A549 (cell line): ENCODE data around the gene TMEM247. TPM values are rescaled to one million over a fixed set of nuclear protein-coding genes. Genes with fewer than 3 reads are reported as not detected.

Source experiments
- ATAC-seq, 2 experiments: fragments of 200-7000 bp in 1 of 2; fragments of >200 bp in 1 of 2; cut with Nextera tagmentation in 1 of 2; cut with Tn5 transposase in 1 of 2; 3 replicates each; pipeline versions ENCODE4 v1.8.0 to v1.9.1; 2018 to 2020; ENCODE audit warnings: mild to moderate bottlenecking in 1 of 2, moderate library complexity in 1 of 2
- CTCF ChIA-PET: fragments of 300-600 bp; sonication (Branson Sonifier 250); formaldehyde crosslinking; extraction: SDS; loops from one replicate; lab custom pipeline; 2021; ENCODE audit warnings: antibody characterized with exemption, inconsistent platforms; lab: Yijun Ruan, JAX
- POLR2A ChIA-PET: fragments of 350-600 bp; formaldehyde crosslinking; extraction: SDS; loops from one replicate; lab custom pipeline; 2021; ENCODE audit warnings: antibody characterized with exemption, inconsistent platforms; lab: Yijun Ruan, JAX
- DNase-seq, 2 experiments: peaks; one replicate each; pipeline versions ENCODE4 v3.0.0 to v3.0.0-alpha.2; 2011 to 2016; ENCODE audit warnings: low read depth in 1 of 2, low spot score in 1 of 2
- FAIRE-seq: peaks from 2 replicates; lab custom pipeline; 2011; peaks lifted over from hg19 to GRCh38; lab: Jason Lieb, UNC
- H3K27ac ChIP-seq, 2 experiments: fragments of >200 bp; sonication (Bioruptor Twin); formaldehyde crosslinking; 3 replicates each; pipeline ENCODE4 v1.5.1; 2016 to 2017
- H3K4me1 ChIP-seq: fragments of >200 bp; sonication (Bioruptor Twin); formaldehyde crosslinking; 3 replicates; pipeline ENCODE4 v1.6.1; 2016
- H3K4me2 ChIP-seq: fragments of >200 bp; sonication (Bioruptor Twin); formaldehyde crosslinking; 3 replicates; pipeline ENCODE4 v1.6.1; 2016
- H3K4me3 ChIP-seq: fragments of >200 bp; sonication (Bioruptor Twin); formaldehyde crosslinking; 3 replicates; pipeline ENCODE4 v1.5.1; 2016
- H3K9me3 ChIP-seq: fragments of >200 bp; sonication (Bioruptor Twin); formaldehyde crosslinking; 3 replicates; pipeline ENCODE4 v1.6.1; 2016
- CBX2 ChIP-seq: fragments of 200-600 bp; sonication (generic); IDR thresholded peaks from 2 replicates; pipeline ENCODE4 v1.6.1; 2016; ENCODE audit warnings: low read depth, mild to moderate bottlenecking, borderline replicate concordance
- CHD2 ChIP-seq: fragments of 150-350 bp; IDR thresholded peaks from 2 replicates; pipeline ENCODE4 v1.6.1; 2014; ENCODE audit warnings: low read length; ENCODE audit not compliant: partially characterized antibody
- CHD4 ChIP-seq: fragments of 200-600 bp; sonication (generic); IDR thresholded peaks from 2 replicates; pipeline ENCODE4 v1.6.1; 2016; ENCODE audit warnings: antibody characterized with exemption, mild to moderate bottlenecking, borderline replicate concordance
- EHF ChIP-seq: fragments of 250-450 bp; sonication (Bioruptor Pico); IDR thresholded peaks from 2 replicates; pipeline ENCODE4 v1.5.0; 2020; ENCODE audit warnings: mild to moderate bottlenecking
- EP300 ChIP-seq, 2 experiments: fragments of >200 bp; sonication (Bioruptor Twin); formaldehyde crosslinking; IDR thresholded peaks; 2 replicates in 1 of 2; 3 replicates in 1 of 2; pipeline ENCODE4 v1.6.1; 2016 to 2017
- ESRRA ChIP-seq: fragments of 150-350 bp; IDR thresholded peaks from 2 replicates; pipeline ENCODE4 v1.6.1; 2014; ENCODE audit warnings: mild to moderate bottlenecking, low read length, borderline replicate concordance
- FOSB ChIP-seq: fragments of 250-450 bp; sonication (Bioruptor Pico); IDR thresholded peaks from 2 replicates; pipeline ENCODE4 v1.5.0; 2020; ENCODE audit warnings: mild to moderate bottlenecking, moderate library complexity
- FOSL2 ChIP-seq, 2 experiments: fragments of 450-650 bp in 1 of 2; fragments of >200 bp in 1 of 2; sonication (Bioruptor Twin) in 1 of 2; formaldehyde crosslinking; IDR thresholded peaks; 2 replicates each; pipeline versions ENCODE4 v1.5.0 to v1.6.1; 2016 to 2020; ENCODE audit warnings: mild to moderate bottlenecking in 1 of 2, moderate library complexity in 1 of 2
- FOXS1 ChIP-seq: fragments of 250-450 bp; sonication (Bioruptor Pico); IDR thresholded peaks from 2 replicates; pipeline ENCODE4 v1.5.0; 2020; ENCODE audit warnings: mild to moderate bottlenecking, moderate library complexity
- GATA3 ChIP-seq: IDR thresholded peaks from 2 replicates; pipeline ENCODE4 v1.6.1; 2012; ENCODE audit warnings: borderline replicate concordance
- HOXB13 ChIP-seq: fragments of 250-450 bp; sonication (Bioruptor Pico); IDR thresholded peaks from 2 replicates; pipeline ENCODE4 v1.5.0; 2020; ENCODE audit warnings: low read depth, mild to moderate bottlenecking, moderate library complexity
- MAFK ChIP-seq: fragments of 450-650 bp; IDR thresholded peaks from 2 replicates; pipeline ENCODE4 v1.6.1; 2014; ENCODE audit not compliant: partially characterized antibody
- MYC ChIP-seq: IDR thresholded peaks from 2 replicates; pipeline ENCODE4 v1.6.1; 2012; ENCODE audit warnings: mild to moderate bottlenecking, inconsistent platforms, low read length, improper control_type of control experiment, borderline replicate concordance
- NFE2L2 ChIP-seq: fragments of 150-350 bp; conservative IDR thresholded peaks from 2 replicates; pipeline ENCODE4 v1.6.1; 2014; ENCODE audit warnings: low read length
- NPAS2 ChIP-seq: fragments of 250-450 bp; sonication (Bioruptor Pico); IDR thresholded peaks from 2 replicates; pipeline ENCODE4 v1.8.0; 2022; ENCODE audit warnings: mild to moderate bottlenecking, moderate library complexity, borderline replicate concordance
- NR3C1 ChIP-seq: fragments of >200 bp; sonication (Bioruptor Twin); formaldehyde crosslinking; IDR thresholded peaks from 3 replicates; pipeline ENCODE4 v1.6.1; 2017
- PHF8 ChIP-seq: fragments of 200-600 bp; sonication (generic); IDR thresholded peaks from 2 replicates; pipeline ENCODE4 v1.6.1; 2016; ENCODE audit warnings: low read depth, mild to moderate bottlenecking, antibody characterized with exemption, moderate library complexity, borderline replicate concordance
- RAD21 ChIP-seq, 2 experiments: fragments of >200 bp in 1 of 2; sonication (Bioruptor Twin) in 1 of 2; formaldehyde crosslinking in 1 of 2; IDR thresholded peaks in 1 of 2; conservative IDR thresholded peaks in 1 of 2; 2 replicates in 1 of 2; 3 replicates in 1 of 2; pipeline ENCODE4 v1.6.1; 2012 to 2018; ENCODE audit warnings: inconsistent platforms in 1 of 2
- RARB ChIP-seq: fragments of 250-450 bp; sonication (Bioruptor Pico); IDR thresholded peaks from 2 replicates; pipeline ENCODE4 v1.8.0; 2021; ENCODE audit warnings: mild to moderate bottlenecking, moderate library complexity
- RNF2 ChIP-seq: fragments of 200-600 bp; sonication (generic); IDR thresholded peaks from 2 replicates; pipeline ENCODE4 v1.6.1; 2016; ENCODE audit warnings: low read depth, mild to moderate bottlenecking, antibody characterized with exemption, moderate library complexity, borderline replicate concordance
- ZC3H11A ChIP-seq: fragments of 450-650 bp; IDR thresholded peaks from 2 replicates; pipeline ENCODE4 v1.6.1; 2014; ENCODE audit warnings: antibody characterized with exemption, mild to moderate bottlenecking
- WGBS: methylation state at CpG from one replicate; pipeline ENCODE4 v1.1.6; 2017; ENCODE audit errors: missing lambda C conversion rate; 5-methylcytosine and 5-hydroxymethylcytosine counted together
- polyA plus RNA-seq, 4 experiments: library from polyadenylated mRNA; depleted of rRNA in 3 of 4; stranded (reverse); fragments of >200 nt; fragmentation: RNase III in 1 of 4; extraction: RNeasy Plus Mini Kit Qiagen cat#74134 plus additional on column Dnase treatment in 1 of 4; gene quantifications; 2 replicates in 3 of 4; 3 replicates in 1 of 4; pipeline ENCODE4 v1.2.3, GENCODE V29; 2011 to 2017
- TF ChIP-seq, protein P1 (sequence below): fragments of 250-450 bp; sonication (Bioruptor Pico); IDR thresholded peaks from 2 replicates; pipeline ENCODE4 v1.5.0; 2021; ENCODE audit warnings: mild to moderate bottlenecking, moderate library complexity, borderline replicate concordance
- TF ChIP-seq, protein P2 (sequence below): fragments of 200-600 bp; sonication (generic); IDR thresholded peaks from 2 replicates; pipeline ENCODE4 v1.6.1; 2016; ENCODE audit warnings: antibody characterized with exemption, mild to moderate bottlenecking, moderate library complexity
- TF ChIP-seq, protein P3 (sequence below): fragments of 450-650 bp; IDR thresholded peaks from 2 replicates; pipeline ENCODE4 v1.6.1; 2014; ENCODE audit warnings: antibody characterized with exemption

Gene TMEM247
- polyA plus RNA-seq, 2 of the 4 experiments (the other 2 are of a cell fraction): not detected

DNA sequence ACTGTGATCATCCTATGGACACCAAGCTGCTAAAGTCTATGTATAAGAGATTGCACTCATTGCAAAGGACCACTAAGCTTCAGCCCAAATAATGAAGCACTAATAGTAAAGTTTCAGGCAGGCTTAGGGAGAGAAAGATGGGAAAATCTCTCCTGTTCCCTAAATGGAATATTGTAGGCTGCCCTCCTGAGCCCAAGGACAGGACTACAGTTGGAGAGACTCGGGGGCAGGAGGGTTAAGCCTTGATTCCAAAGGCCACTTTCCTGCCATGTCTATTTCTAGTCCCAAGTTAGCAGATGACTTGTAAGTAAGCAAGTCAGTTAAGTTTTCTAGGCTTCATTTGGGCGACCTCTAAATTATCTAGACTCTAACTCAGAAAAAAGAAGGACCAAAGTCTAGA lies 9.0 kb downstream of the TMEM247 start:
- ATAC-seq: peak; percentile 61 to 67; a peak in 4 of 6 replicates
- no peak for DNase-seq
- FAIRE-seq: peak; percentile 54
- Histone ChIP-seq H3K27ac (peak overlapping the region in 1 of 2 experiments; percentile 48; a peak in 3 of 6 replicates), H3K4me2 (peak overlapping the region; percentile 37), H3K4me1 (peaks cover 15% of the 10 kb centered on the region), H3K4me3 (no peak overlapping the region), H3K9me3 (no peaks in the 10 kb centered on the region)
- ChIA-PET CTCF (interaction anchor here (0.9 to 1.3 kb wide), 2 partner anchors 9 to 50 kb away, joined by 3 read pairs; no protein-coding TSS in a partner anchor), POLR2A (no interaction called here)
- 53% methylated on average over 2 of the region's 2 CpGs for WGBS
- TF ChIP-seq PHF8 (no peak), FOXS1 (no peak), RNF2 (no peak), MYC (no peak), EHF (no peak), CBX2 (no peak), GATA3 (no peak), CHD4 (no peak), HOXB13 (CRISPR knock-in tag) (no peak), EP300 (IDR thresholded peaks at IDR 0.05) (no peak), MAFK (no peak)
- TF ChIP-seq, protein P1, sequence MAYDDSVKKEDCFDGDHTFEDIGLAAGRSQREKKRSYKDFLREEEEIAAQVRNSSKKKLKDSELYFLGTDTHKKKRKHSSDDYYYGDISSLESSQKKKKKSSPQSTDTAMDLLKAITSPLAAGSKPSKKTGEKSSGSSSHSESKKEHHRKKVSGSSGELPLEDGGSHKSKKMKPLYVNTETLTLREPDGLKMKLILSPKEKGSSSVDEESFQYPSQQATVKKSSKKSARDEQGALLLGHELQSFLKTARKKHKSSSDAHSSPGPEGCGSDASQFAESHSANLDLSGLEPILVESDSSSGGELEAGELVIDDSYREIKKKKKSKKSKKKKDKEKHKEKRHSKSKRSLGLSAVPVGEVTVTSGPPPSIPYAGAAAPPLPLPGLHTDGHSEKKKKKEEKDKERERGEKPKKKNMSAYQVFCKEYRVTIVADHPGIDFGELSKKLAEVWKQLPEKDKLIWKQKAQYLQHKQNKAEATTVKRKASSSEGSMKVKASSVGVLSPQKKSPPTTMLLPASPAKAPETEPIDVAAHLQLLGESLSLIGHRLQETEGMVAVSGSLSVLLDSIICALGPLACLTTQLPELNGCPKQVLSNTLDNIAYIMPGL (CRISPR knock-in tag): no peak

DNA sequence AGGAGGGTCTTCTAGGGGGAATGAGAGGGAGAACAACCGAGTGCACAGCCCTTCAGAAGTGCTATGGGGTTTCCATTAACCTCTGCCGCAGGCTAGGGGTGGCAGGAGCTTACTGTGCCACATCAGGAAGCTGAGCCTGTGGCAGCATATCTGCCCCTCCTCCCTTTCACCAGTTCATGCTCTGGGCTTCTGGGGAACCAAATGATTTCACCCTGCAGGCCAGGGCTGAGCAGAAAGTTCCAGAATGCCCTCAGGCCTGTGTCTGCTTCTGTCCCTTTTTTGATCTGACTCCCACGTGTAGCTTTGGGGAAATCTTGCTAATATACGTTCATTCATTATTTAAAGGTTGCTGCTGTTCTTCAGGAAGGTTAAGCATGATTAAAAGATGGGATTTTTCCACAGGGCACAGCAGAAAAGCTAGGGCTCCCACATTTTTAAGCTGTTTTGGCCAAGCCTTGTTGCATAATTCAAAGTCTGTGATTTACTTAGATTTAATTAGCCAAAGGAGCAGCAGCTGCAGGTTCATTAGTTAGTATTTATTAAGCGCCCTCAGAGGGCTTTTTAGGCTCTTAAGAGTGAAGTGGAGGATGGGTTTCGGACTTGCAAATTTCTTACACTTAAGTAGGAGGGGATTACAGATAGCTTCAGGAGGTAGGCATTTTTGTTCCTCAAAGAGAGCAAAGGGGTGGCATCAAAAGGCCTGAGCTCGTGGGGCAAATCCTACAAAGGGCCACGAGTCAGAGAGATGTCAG lies 10.2 kb downstream of the TMEM247 start:
- peaks cover 22% of the 10 kb centered on the region for H3K4me1 ChIP-seq
- DNase-seq: no peak
- TF ChIP-seq GATA3 (no peak), HOXB13 (CRISPR knock-in tag) (no peak), RARB (no peak), EHF (no peak), NPAS2 (CRISPR knock-in tag) (no peak), NR3C1 (no peak), NFE2L2 (no peak), FOSL2 (IDR thresholded peaks at IDR 0.05) (no peak), FOSL2 (CRISPR knock-in tag; IDR thresholded peaks at IDR 0.05) (no peak)
- no peak overlapping the region for H3K4me3 ChIP-seq
- ChIA-PET POLR2A (interaction anchor here (0.5 kb wide), 1 partner anchor 287 kb away, joined by 8 read pairs; no protein-coding TSS in a partner anchor), CTCF (interaction anchor here (0.6 to 1.3 kb wide), 9 partner anchors 14 to 829 kb away, joined by 3 to 6 read pairs (median 3); no protein-coding TSS in a partner anchor)
- WGBS: 71% methylated on average over 8 of the region's 8 CpGs
- no peaks in the 10 kb centered on the region for H3K9me3 ChIP-seq
- no peak overlapping the region for H3K4me2 ChIP-seq
- ATAC-seq: no peak
- no peak for FAIRE-seq
- H3K27ac ChIP-seq: no peak overlapping the region; a peak in 1 of 6 replicates

DNA sequence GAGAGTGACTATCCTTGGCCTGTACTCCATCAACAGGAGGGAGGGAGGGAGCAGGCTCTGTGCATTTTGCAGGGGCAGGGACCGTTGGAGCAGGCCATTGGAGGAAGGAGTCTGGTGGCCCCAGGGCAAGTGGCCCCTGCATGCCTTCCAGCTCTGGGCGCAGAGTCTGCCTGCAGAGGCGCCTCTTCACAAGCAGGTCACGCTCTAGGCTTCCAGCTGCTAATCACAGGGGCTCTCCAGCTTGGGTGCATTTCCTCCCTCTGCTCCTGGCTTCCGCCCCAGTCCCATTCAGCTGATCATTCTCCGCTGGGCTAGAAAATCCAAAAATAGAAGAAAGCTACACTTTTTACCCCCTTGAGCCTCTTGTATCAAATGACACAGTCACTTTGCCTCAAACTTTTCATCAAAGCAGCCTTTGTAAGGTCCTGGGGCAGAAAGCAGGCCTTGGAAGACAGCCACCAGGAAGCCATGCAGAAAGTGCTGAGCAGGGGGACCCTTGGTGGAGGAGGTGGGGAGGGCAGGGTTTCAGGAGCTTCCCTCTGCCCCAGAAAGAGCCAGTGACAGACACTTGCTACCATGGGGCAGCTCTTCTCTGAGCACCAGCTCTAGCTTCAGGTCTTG lies 11.3 kb downstream of the TMEM247 start:
- ChIA-PET POLR2A (no interaction called here), CTCF (interaction anchor here (0.6 to 1.6 kb wide), 7 partner anchors 28 to 674 kb away, joined by 3 to 6 read pairs (median 4); no protein-coding TSS in a partner anchor)
- Histone ChIP-seq H3K4me2 (no peak overlapping the region), H3K4me1 (peaks cover 22% of the 10 kb centered on the region), H3K9me3 (no peaks in the 10 kb centered on the region), H3K27ac (peak overlapping the region in 1 of 2 experiments; percentile 15; a peak in 1 of 6 replicates), H3K4me3 (no peak overlapping the region)
- no peak for DNase-seq
- whole genome bisulfite sequencing: 79% methylated on average over 5 of the region's 6 CpGs
- no peak for FAIRE-seq
- no peak for ATAC-seq
- TF ChIP-seq FOSB (no peak), ZC3H11A (no peak), NFE2L2 (no peak), RNF2 (no peak), NPAS2 (CRISPR knock-in tag) (no peak), CHD2 (no peak), RAD21 (conservative IDR thresholded peaks at IDR 0.05 in 1 of 2, IDR thresholded peaks at IDR 0.05 in 1 of 2) (no peak), GATA3 (no peak), ESRRA (no peak)
- TF ChIP-seq, protein P2, sequence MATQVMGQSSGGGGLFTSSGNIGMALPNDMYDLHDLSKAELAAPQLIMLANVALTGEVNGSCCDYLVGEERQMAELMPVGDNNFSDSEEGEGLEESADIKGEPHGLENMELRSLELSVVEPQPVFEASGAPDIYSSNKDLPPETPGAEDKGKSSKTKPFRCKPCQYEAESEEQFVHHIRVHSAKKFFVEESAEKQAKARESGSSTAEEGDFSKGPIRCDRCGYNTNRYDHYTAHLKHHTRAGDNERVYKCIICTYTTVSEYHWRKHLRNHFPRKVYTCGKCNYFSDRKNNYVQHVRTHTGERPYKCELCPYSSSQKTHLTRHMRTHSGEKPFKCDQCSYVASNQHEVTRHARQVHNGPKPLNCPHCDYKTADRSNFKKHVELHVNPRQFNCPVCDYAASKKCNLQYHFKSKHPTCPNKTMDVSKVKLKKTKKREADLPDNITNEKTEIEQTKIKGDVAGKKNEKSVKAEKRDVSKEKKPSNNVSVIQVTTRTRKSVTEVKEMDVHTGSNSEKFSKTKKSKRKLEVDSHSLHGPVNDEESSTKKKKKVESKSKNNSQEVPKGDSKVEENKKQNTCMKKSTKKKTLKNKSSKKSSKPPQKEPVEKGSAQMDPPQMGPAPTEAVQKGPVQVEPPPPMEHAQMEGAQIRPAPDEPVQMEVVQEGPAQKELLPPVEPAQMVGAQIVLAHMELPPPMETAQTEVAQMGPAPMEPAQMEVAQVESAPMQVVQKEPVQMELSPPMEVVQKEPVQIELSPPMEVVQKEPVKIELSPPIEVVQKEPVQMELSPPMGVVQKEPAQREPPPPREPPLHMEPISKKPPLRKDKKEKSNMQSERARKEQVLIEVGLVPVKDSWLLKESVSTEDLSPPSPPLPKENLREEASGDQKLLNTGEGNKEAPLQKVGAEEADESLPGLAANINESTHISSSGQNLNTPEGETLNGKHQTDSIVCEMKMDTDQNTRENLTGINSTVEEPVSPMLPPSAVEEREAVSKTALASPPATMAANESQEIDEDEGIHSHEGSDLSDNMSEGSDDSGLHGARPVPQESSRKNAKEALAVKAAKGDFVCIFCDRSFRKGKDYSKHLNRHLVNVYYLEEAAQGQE: no peak
- TF ChIP-seq, protein P3, sequence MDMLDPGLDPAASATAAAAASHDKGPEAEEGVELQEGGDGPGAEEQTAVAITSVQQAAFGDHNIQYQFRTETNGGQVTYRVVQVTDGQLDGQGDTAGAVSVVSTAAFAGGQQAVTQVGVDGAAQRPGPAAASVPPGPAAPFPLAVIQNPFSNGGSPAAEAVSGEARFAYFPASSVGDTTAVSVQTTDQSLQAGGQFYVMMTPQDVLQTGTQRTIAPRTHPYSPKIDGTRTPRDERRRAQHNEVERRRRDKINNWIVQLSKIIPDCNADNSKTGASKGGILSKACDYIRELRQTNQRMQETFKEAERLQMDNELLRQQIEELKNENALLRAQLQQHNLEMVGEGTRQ: no peak
